Measurements from ENCODE around the gene EP400. TPM values are rescaled to one million over a fixed set of nuclear protein-coding genes. Genes with fewer than 3 reads are reported as not detected.

The EP400 gene
- total RNA-seq, 6 donors from 2014 or later, result 21.7 to 61.8 (median 40.4) TPM

GRCh38 chr12:131905630-131906091 lies 44.1 kb upstream of the EP400 start:
- peaks cover 19 to 41% (median 36%) of the 10 kb centered on the region in 4 donors for H3K36me3 ChIP-seq
- H3K9me3 ChIP-seq, result no peaks in the 10 kb centered on the region
- no peaks in the 10 kb centered on the region for H3K27me3 ChIP-seq
- ATAC-seq (ENCODE audit: low FRiP score in 2 of 2) (no peak), DNase-seq (no peak)
- WGBS, 2 donors, result 93 to 100% methylated on average over 5 to 15 of the region's 15 CpGs
- H3K4me1 ChIP-seq, result peaks cover 17 to 29% (median 19%) of the 10 kb centered on the region in 4 donors
- TF ChIP-seq POLR2A (IDR thresholded peaks at IDR 0.05) (no peak), EP300 (IDR thresholded peaks at IDR 0.05) (no peak), CTCF (IDR thresholded peaks at IDR 0.05) (no peak), POLR2AphosphoS5 (IDR thresholded peaks at IDR 0.05) (no peak)
- H3K4me3 ChIP-seq, result no peak overlapping the region
- H3K27ac ChIP-seq, result no peak overlapping the region

GRCh38 chr12:131907379-131908091 lies 42.2 kb upstream of the EP400 start:
- WGBS, 2 donors, result 98% methylated on average over 12 of the region's 31 CpGs; no CpG with 5 or more reads in 1 of the 2 donors
- no peak for ATAC-seq (ENCODE audit: low FRiP score in 2 of 2)
- no peak overlapping the region for H3K4me3 ChIP-seq
- H3K27ac ChIP-seq, result no peak overlapping the region
- peaks cover 9 to 22% (median 12%) of the 10 kb centered on the region in 4 donors for H3K4me1 ChIP-seq
- H3K27me3 ChIP-seq, result no peaks in the 10 kb centered on the region
- peak in 1 of 2 donors; percentile 66 for DNase-seq
- H3K9me3 ChIP-seq, result no peaks in the 10 kb centered on the region
- peaks cover 33 to 60% (median 53%) of the 10 kb centered on the region in 4 donors for H3K36me3 ChIP-seq
- TF ChIP-seq CTCF (IDR thresholded peaks at IDR 0.05), result no peak
- TF ChIP-seq POLR2A (IDR thresholded peaks at IDR 0.05), result no peak
- TF ChIP-seq EP300 (IDR thresholded peaks at IDR 0.05), result no peak
- no peak for TF ChIP-seq POLR2AphosphoS5 (IDR thresholded peaks at IDR 0.05)

- ATAC-seq (ENCODE audit: low FRiP score in 2 of 2) (no peak), DNase-seq (peak in 1 of 2 donors; percentile 82)
- TF ChIP-seq CTCF (IDR thresholded peaks at IDR 0.05) (no peak), POLR2A (IDR thresholded peaks at IDR 0.05) (no peak)
- no peaks in the 10 kb centered on the region for H3K9me3 ChIP-seq
- no peak overlapping the region for H3K27ac ChIP-seq
- no peak overlapping the region for H3K4me3 ChIP-seq
- H3K36me3 ChIP-seq, result peaks cover 33 to 68% (median 58%) of the 10 kb centered on the region in 4 donors
- H3K4me1 ChIP-seq, result peaks cover 7 to 16% (median 11%) of the 10 kb centered on the region in 4 donors
- no peaks in the 10 kb centered on the region for H3K27me3 ChIP-seq
- 95 to 97% methylated on average over 19 to 96 of the region's 96 CpGs for WGBS, 2 donors
Measured at GRCh38 chr12:131908092-131909080, 41.4 kb upstream of the EP400 start.

- no peak overlapping the region for H3K4me3 ChIP-seq
- H3K9me3 ChIP-seq, result no peaks in the 10 kb centered on the region
- TF ChIP-seq POLR2AphosphoS5 (IDR thresholded peaks at IDR 0.05), result no peak
- TF ChIP-seq CTCF (IDR thresholded peaks at IDR 0.05), result no peak
- no peak for TF ChIP-seq EP300 (IDR thresholded peaks at IDR 0.05)
- TF ChIP-seq POLR2A (IDR thresholded peaks at IDR 0.05), result no peak
- WGBS, 2 donors, result 93 to 95% methylated on average over 11 to 25 of the region's 61 CpGs
- H3K4me1 ChIP-seq, result peaks cover 7 to 14% (median 10%) of the 10 kb centered on the region in 4 donors
- ATAC-seq (ENCODE audit: low FRiP score in 2 of 2) (no peak), DNase-seq (peak in 1 of 2 donors; percentile 85)
- H3K36me3 ChIP-seq, result peaks cover 34 to 77% (median 66%) of the 10 kb centered on the region in 4 donors
- no peaks in the 10 kb centered on the region for H3K27me3 ChIP-seq
- H3K27ac ChIP-seq, result no peak overlapping the region
Measured at GRCh38 chr12:131909081-131909751, 40.5 kb upstream of the EP400 start.

Measured in upper lobe of left lung (tissue), 6 donors.